Measurements from ENCODE around the gene NMNAT2.
A peak's percentile ranks its signal among the peaks of the same experiment; 100 is the strongest.
"Not testable (repeated sequence)": the region's sequence is repeated elsewhere in the genome, so short reads cannot be mapped to it uniquely, and the experiment has no call there.

NMNAT2 gene

DNA sequence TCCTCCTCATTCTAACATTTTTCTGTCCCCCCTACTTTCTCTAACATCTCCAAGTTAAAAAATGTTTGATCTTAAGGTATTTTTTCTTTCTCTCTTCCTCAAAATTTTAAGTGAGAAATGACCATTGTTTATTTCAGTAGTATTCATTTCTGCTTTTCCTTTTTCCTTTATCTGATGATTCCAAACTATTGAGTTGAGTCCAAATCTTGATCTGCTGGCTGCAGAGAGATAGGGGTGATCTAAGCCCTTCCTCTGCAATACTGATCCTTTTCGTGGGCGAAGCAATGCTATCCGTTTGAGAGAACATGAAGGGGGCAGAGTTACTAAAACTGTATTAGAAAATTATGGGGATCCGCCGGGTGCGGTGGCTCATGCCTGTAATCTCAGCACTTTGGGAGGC lies 516 bp upstream of the NMNAT2 start:
- DNase-seq (ENCODE audit: low spot score), result no peak

DNA sequence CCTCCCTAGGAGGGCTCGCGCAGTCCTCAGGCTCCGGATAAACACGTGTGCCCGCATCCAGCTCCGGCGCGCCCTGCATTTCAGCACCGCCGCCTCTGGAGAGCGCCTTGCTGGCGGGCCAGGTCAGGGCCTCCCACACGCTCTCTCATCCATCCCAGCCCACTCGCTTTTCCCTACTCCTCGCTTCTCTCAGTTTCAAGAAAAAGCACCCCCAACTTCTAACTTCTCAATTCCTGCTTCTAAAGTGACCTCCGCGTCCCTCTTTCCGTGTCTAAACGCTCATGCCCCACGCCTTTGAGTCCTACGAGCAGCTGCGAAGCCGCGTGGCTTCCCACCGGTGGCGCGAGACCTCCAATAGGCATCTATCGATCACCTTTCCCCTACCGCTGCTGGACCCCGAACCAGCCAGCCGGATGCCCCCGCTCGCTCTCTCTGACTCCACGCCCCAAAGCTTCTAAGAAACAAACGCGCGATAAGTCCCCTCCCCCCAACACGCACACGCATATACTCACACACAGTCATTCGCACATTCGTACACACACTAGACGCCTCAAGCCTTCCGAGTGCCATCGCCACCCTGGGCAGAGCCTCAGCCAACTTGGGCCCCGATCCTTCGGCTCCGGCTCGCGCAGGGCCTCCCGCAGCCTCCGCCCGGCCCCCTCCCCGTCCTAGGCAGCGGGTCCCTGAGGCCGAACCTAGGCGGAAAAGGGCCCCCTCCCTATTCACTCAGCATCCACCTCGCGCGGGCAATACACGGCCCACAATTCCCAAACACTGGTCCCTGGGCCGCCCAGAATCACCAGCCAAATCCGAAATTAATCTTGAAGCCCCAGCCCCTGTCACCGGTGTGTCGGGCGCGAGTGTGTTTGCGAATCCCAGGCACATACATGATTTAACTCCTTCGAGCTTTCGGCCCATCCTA lies 1.1 kb downstream of the NMNAT2 start:
- no peak for DNase-seq (ENCODE audit: low spot score)

DNA sequence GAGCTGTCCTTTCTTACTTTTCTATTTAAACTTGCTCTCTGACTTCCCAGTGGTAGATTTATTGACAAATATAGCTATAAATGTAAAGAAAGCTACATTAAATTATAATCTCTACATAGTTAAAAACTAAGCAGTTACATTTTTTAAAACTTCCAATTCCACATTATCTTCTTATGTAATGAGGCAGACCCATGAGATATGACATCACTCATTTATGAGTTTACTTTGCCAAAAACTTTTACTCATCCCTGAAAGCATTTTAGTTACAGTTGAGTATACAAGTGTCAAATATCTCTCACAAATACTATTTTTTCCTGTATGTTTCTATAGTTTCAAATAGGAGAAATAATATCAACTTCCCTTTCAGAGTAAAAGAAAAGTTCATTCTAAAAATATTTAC lies 3.8 kb downstream of the NMNAT2 start:
- DNase-seq (ENCODE audit: low spot score), result no peak

DNA sequence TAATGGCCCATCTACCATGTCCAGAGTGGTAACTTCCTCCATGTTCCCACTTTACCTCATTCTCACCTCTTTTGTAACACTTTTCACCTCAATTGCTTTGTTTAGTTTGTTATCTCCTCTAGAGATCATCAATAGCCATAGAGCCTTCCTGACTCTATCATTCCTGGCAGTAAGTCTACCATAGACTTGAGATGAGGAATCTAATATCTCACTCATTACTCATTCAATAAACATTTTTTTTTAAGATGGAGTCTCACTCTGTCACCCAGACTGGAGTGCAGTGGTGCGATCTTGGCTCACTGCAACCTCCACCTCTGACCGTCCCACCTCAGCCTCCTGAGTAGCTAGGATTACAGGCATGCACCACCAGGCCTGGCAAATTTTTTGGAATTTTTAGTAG lies 7.1 kb downstream of the NMNAT2 start:
- no peak for DNase-seq (ENCODE audit: low spot score)

- DNase-seq (ENCODE audit: low spot score), result no peak
These were observed 10.2 kb downstream of the NMNAT2 start for GRCh38 chr1:183407961-183408360.

GRCh38 chr1:183407474-183407873 lies 10.7 kb downstream of the NMNAT2 start:
- DNase-seq (ENCODE audit: low spot score), result no peak

GRCh38 chr1:183404476-183404875 lies 13.7 kb downstream of the NMNAT2 start:
- no peak for DNase-seq (ENCODE audit: low spot score)

DNA sequence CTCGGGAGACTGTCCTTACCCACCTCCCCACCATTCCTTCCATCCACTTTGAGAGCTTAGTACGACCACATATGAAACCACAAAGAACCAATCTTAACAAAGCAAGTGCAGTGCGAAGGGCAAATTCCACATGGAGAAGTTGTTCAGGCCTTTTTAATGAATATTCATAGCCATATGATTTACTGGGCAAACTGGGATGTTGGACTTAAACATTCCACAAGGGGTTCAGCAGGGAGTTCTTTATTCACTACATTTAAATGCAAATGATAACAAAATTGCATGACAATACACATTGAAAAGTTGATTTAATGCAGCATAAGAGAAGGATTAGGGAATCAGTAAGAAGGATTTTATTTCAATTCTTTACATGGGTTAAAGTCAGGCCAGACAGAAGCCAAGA lies 14.7 kb downstream of the NMNAT2 start:
- DNase-seq (ENCODE audit: low spot score), result peak; percentile 8

- DNase-seq (ENCODE audit: low spot score), result not testable (repeated sequence)
These were observed 16.6 kb downstream of the NMNAT2 start for GRCh38 chr1:183401565-183401964.

GRCh38 chr1:183394435-183394834 lies 23.7 kb downstream of the NMNAT2 start:
- DNase-seq (ENCODE audit: low spot score), result no peak

DNA sequence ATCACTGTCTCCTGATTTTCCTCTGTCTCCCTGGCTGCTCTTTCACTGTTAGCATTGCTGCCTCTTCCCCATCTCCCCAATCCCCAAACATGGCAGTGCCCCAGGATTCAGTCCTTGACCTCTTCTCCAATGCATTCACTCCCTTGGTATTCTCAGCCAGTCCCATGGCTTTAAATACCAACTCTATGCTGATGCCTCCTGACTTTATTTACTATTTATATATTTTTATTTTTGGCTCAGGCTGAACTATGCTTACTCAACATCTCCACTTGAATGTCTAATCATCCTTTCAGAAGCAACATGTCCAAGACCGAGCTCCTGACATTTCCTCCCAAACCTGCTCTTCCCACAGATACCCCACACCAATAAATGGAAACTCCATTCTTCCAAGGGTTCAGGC lies 26.3 kb downstream of the NMNAT2 start:
- no peak for DNase-seq (ENCODE audit: low spot score)

DNA sequence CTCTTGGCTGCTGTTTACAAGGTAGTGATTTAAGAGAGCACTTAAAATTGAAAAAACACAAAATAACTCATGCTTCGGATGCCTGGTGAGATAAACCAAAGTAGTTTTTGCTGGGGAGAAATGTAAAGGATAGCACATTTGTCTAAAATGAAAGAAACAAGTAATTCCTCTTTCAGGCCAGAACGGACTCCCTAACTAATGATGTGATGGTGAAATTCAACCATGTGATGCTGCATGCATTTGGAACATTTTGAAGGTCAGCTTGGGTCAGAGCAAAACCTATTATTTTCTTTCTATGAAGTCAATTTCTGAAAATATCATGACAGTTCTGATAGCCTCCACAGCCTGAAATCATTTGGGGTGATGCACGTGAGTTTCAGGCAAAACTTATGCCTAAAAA lies 27.6 kb downstream of the NMNAT2 start:
- no peak for DNase-seq (ENCODE audit: low spot score)

DNA sequence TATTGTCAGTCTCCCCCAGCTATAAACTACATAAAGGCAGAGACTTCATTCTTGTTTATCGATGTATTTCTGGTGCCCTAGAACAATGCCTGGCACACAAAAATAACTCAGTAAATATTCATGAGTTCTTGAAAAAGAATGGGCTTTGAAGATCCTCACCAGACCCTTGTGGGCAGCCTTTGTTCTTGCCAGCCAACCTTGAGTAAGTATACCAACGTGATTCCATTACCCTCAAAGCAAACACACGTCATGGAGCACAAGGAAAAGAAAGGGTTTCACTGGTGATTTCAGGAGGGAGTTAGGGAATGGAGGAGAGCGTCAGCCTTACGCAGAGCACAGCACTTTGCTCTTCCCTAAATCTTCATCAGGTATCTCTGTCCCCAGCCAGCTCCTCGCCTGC lies 29.4 kb downstream of the NMNAT2 start:
- DNase-seq (ENCODE audit: low spot score), result no peak

DNA sequence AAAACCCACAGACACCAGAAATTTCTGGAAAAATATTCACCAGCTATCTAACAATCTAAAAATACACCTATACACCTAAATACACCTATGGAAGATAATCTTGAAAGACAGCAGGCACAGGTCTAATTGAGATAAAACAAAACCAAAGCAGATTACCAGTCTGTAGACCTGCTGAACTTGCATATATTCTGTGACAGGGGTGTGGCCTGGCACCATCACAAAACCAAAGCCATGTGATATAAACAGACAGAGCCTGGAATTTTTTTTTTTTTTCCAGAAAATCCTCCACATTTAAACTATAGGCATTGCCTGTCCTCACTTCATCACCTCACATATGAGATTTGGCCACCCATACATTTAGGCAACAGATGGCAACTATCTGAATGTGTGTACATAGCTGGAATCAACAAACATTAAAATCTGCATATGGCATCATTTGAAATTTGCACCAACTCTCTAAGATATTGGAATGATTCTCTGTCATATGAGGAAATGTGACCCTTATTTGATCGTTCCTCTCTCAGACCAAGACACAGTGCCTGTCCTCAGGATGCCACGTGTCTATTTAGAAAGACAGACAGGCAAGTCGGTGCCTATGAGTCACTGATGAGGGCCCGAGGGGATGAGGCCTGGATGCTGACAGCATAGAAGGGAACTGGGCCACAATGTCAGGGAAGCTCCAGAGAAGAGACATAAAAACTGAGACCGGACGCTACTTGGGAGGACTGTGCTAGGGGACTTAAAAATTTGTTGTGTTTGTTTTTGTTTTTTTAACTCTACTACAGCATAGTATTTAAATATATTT lies 32.6 kb downstream of the NMNAT2 start:
- no peak for DNase-seq (ENCODE audit: low spot score)

- DNase-seq (ENCODE audit: low spot score), result no peak
These were observed 38.2 kb downstream of the NMNAT2 start for GRCh38 chr1:183379951-183380350.

DNA sequence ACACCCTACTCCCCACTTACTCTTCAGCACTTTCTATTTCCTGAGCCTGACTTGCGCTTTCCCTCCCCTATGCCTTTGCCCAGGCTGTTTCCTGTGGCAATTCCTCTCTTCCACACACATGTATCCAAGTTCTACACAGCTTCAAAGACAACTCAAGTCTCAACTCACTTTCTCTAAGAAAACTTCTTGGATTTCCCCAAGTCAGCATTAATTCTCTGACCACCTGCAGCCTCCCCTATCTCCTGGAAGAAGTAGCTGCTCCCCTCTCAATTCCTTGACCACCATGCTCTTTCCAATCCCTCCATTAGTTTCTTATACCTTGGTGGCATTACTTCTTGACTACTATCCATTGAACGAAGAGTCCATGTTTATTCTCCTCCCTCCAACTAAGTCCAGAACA lies 42.8 kb downstream of the NMNAT2 start:
- no peak for DNase-seq (ENCODE audit: low spot score)

- no peak for DNase-seq (ENCODE audit: low spot score)
These were observed 43.4 kb downstream of the NMNAT2 start for GRCh38 chr1:183374825-183375224.

DNA sequence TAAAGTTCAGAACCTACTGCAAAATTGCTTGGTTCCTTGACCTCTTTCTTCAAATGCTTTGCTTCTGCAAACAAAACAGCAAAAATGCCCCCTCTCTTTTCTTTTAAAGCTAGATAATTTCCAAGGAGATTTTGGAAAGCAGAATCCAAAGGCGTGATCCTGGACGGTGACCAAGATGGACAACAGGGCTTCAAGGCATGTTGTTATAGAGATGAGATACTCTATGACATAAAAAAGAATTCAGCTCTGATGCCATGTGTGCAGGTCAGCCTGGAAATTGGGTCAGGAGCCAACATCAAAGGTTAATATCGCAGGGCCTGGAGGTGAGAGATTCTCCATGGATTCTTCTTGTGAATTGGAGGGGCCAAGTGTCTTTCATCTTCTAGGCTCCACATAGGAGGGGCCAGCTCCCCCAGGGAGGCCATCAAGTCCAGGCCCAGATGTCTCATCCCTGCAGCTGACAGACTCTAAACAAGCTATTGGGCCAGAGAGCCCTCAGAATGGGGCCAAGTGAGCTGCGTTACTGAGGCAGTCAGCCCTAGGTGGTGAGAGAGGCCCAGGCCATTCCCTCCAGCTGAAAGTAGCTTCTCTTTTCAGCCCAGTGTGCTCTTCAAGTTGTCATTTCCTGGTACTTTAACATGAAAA lies 45.5 kb downstream of the NMNAT2 start:
- DNase-seq (ENCODE audit: low spot score), result no peak

DNA sequence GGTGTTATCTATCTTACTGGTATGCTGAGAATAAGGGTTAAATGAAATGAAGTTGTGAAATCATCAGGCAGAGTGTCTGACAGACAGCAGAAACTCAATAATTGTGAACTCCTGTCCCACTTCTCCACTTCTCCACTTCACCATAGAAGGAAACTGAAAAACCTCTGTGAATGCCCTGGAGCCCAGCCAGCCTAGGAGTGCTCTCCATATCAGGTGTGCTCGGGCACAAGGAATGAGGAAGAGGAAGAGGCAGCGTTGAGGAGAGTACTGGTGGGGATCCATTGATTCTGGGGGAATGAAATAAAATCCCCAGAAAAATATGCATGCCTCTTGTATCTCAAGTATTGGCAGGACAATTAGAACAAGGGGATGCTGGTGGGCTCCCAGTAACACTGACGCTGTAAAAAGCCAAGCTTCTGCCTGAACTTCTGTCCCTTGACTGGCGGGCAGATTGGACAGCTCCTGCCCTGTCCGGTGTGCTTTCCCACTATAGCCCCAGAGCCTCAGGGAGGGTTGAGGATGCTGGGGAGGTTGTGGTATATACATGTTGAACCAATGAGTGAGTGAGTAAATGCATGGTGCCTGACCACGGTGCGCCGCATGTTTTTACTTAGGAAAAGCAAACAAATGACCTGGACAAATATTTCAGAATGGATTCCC lies 47.7 kb downstream of the NMNAT2 start:
- DNase-seq (ENCODE audit: low spot score), result no peak

DNA sequence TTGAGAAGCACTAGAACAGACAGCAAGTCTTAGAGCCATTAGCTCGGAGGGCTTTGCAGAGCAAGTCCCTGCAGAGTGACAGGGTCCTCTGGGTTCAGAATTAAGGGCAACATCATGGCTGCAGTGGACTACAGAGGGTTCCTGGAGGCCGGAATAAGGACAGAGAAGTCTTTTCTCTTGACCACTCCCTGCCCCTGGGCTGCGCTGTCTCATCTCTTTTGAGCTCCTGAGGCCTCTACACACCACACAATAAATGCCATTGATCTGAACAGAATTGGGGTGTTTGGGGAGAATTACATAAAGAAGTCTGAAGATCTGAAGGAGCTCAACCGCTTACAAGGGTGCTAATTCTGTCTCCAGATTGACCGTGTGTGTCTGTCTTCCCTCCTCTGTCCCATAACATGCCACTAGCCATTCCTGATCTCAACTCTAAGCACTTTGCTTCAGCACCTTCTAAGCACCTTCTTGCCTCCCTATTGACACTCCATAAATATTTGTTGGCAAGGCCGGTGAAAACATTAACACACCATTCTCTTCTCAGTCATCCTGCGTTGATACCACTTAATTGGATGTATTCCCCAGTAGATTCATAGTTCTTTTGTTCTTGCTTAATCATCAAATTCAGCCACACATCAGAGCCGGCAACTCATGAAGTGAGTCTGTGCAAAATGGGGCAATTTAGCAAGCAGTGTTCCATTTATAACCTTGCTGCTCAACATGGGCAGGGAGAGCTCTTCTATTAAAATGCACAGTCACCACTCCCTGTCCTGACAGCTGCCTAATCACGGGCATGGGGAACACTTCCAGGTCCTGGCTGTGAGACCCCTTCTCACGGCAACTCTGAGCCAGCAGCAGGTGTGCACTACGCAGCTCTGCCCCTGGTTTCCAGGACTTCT lies 49.7 kb downstream of the NMNAT2 start:
- no peak for DNase-seq (ENCODE audit: low spot score)

DNA sequence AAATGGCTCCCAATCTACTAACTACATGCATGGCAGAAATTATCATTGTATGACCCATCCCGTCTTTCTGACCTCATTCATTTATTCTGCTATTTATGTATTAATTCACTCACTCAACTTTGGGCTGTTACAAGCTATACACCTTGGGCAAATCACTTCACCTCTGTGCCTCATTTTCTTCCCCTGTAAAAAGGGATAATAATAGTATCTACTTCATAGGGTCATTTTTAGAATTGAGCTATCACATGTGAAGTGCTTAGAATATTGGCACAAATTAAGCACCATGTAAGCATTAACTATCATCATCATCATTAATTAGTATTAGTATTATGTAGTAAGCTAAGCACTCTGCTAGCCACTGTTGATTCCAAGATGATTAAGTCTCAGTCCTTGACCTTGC lies 52.1 kb downstream of the NMNAT2 start:
- DNase-seq (ENCODE audit: low spot score), result no peak

Data from SW480 (cell line).